C4-2B (cell line): ENCODE measurements around the gene SCUBE3.
A peak's percentile ranks its signal among the peaks of the same experiment; 100 is the strongest.

Experiments
- H3K27ac ChIP-seq: fragments of 450-650 bp; 2 replicates; pipeline ENCODE4 v1.5.1; 2017
- CTCF ChIP-seq: fragments of 450-650 bp; conservative IDR thresholded peaks from 2 replicates; pipeline ENCODE4 v1.5.1; 2017; ENCODE audit warnings: mild to moderate bottlenecking
- ZFX ChIP-seq: fragments of 450-650 bp; IDR thresholded peaks from 2 replicates; pipeline ENCODE4 v1.6.1; 2017

SCUBE3 gene

GRCh38 chr6:35294308-35294945 lies 80.7 kb downstream of the SCUBE3 start:
- no peak for TF ChIP-seq ZFX
- TF ChIP-seq CTCF: peak; percentile 87
- no peak overlapping the region for H3K27ac ChIP-seq

- no peak overlapping the region for H3K27ac ChIP-seq
- TF ChIP-seq CTCF (no peak), ZFX (no peak)
Observed at GRCh38 chr6:35295036-35295435, 81.3 kb downstream of the SCUBE3 start.

- no peak for TF ChIP-seq CTCF
- no peak overlapping the region for H3K27ac ChIP-seq
Observed at GRCh38 chr6:35295521-35296315, 82.0 kb downstream of the SCUBE3 start.

- no peak for TF ChIP-seq CTCF
- TF ChIP-seq ZFX: no peak
- peak overlapping the region; percentile 93 for H3K27ac ChIP-seq
Observed at GRCh38 chr6:35296931-35297600, 83.3 kb downstream of the SCUBE3 start.

- TF ChIP-seq CTCF: peak; percentile 95
- peak; percentile 48; the same call in 1 of the 2 replicates for TF ChIP-seq ZFX
- peak within 1 kb of the TSS; percentile 93 for H3K27ac ChIP-seq
Observed at GRCh38 chr6:35297601-35298481, 84.1 kb downstream of the SCUBE3 start, which contains the start of gene DEF6. Gene DEF6 (plus strand): TSS chr6:35297818. CDS start chr6:35297857, 39 bp downstream.

- H3K27ac ChIP-seq: peak overlapping the region; percentile 93
- TF ChIP-seq ZFX (no peak), CTCF (no peak)
Observed at GRCh38 chr6:35298625-35299140, 84.9 kb downstream of the SCUBE3 start.
